NCI-H2196 treated with DMSO at 0.1 percent for 48 hours (cell line): Measurements from ENCODE around the gene MRPL51.

Experiments used
- DNase-seq: peaks from one replicate; lab custom pipeline; 2025; ENCODE audit not compliant: unreplicated experiment; lab: John Stamatoyannopoulos, UW

MRPL51 gene

DNA sequence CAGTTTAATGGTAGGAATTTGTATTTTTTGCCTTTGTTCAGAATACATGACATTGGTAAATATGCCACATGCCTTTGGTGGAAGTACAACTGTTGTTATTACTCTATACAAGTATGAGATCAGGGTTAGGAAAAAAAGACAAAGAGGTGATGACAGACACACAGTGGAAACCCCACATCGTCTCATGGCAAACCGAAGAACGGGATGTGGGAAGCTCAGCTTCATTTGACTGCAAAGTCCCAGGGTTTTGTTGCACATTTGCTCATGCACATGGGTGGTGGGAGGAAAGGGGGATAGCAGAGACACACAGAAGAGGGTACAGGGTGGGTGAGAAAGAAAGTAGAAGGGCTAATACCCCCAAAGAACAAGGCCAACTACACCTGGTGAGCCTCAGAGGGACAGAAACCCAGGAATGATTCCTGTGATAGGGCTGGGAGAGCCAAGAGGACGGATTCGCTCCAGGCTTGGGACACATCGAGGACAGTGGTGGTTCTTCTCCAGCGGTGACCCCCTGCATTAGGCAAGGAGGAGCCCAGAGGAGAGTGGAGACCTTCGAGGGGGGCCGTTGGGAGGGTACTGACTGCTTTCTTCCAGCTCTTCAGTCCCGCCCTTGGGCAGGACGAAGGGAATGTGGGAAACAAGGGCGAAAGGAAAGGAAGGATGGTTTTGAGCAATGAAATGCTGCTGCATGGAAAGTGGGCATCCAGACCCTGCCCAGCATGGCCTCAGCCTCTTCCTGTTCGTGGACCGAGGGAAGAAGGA lies 30.6 kb downstream of the MRPL51 start:
- DNase-seq, result no peak

DNA sequence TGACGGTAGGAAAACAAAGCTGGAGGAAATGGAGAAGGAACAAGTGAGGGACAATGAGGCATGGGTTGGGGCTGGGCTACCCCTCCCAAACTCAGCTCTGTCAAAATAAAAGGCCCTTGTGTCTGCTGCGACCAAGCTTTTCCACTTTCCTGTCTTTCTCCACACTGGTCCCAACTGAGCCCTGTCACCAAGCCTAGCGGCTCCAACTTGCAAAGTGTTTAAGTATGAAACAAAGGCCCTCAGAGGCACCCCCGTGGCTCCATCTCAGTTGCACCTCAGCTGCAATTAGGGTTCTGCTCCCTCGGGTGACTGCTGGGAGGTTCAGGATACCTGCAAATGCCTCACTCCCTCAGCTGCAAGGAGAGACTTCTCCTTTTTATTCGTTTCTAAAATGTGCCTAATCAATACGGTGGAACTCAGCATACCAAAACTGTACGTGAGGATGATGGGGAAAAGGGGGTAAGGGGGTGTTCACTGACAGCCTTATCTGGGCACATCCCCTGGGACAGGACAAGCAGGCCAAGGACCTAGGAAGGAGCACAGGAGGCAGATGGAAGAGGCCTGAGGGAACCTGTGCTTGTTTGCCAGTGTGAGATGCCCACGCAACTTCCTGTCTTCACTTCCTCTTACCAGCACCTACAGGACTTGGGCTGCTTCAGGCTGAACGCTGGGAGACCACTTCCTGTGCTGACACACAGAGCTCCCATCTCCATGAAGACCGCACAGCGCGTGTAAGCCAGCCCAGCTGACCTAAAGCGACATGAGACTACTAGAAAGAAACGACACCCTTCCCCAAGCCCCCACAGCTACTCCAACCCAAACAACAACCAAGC lies 31.4 kb downstream of the MRPL51 start:
- DNase-seq, result no peak

DNA sequence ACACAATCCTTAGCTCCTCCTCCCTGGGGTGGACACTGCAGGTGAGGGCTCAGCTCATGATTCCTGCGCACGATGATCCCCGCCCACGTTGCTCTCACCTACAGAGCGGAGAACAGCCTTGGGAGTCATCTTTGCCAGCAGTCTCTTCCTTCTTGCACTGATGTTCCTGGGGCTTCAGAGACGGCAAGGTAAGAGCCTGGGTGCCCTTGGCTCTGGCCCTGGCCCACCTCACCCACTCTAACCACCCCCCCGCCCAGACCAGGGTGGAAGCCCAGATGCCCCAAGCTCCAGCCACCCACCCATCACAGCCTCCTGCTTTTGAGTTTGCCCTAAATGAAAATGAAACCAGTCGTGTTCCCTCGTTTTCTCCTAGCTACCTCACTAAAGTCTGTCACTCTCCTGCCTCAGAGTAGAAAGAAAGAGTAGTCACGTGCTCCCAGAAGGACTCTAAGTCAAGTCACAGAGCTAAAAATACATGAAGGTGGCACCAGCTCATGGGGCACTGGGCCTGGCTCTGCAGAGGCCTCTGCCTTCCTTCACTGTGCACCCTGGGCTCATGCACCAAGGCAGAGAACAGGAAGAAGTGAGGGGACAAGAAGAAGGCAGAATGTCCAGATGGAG lies 32.2 kb downstream of the MRPL51 start:
- DNase-seq, result no peak

DNA sequence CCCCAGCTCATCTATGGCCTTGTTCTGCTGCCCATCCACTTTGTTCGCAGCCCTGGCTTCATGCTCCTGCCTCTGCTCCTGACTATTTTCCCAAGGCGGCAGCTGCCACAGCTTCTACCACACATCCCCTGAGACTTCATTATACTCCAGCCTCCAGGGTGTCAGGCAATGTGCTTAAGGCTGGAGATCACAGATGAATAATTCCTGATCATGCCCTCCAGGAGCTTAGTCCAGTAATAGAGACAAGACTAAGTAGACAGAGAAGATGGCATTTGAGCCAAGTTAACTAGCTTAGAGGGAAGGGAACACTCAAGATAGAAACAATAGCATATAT lies 34.1 kb downstream of the MRPL51 start:
- DNase-seq, result no peak

DNA sequence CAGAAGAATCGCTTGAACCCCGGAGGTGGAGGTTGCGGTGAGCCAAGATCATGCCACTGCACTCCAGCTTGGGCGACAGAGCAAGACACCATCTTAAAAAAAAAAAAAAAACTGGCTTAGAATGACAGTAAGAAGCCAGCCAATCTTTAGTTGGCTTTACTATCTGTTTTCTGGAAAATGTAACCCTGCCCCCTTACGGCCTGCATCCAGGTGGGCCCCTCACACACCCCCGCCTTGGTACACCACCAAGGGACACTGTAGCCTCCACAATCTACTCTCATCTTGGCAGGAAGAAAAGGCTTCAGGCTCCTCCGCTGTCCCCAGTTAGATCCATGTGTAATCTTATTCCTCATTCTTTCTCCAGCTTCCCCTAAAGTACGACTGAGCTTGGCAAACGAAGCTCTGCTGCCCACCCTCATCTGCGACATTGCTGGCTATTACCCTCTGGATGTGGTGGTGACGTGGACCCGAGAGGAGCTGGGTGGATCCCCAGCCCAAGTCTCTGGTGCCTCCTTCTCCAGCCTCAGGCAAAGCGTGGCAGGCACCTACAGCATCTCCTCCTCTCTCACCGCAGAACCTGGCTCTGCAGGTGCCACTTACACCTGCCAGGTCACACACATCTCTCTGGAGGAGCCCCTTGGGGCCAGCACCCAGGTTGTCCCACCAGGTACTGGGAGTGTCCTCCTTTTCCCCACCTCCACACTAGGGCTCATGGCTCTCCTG lies 34.6 kb downstream of the MRPL51 start:
- DNase-seq, result no peak

DNA sequence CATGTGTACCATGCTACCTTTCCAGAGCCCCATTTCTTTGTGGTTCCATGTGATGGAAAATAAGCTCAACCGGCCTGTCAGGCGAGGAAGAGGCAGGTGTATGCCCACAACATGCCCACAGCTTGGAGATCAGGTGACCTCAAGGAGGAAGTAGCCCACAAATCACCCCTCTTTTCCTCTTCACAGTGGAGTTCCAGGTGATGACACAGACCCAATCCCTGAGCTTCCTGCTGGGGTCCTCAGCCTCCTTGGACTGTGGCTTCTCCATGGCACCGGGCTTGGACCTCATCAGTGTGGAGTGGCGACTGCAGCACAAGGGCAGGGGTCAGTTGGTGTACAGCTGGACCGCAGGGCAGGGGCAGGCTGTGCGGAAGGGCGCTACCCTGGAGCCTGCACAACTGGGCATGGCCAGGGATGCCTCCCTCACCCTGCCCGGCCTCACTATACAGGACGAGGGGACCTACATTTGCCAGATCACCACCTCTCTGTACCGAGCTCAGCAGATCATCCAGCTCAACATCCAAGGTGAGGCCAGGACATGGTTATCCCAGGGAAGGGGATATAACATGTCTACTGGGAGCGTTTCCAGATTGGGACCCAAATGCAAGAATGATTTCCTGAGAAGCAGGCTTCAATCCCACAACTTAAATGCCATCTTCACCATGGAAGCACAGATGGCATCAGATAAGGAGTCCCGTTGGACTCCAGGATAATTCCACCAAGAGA lies 35.7 kb downstream of the MRPL51 start:
- DNase-seq, result no peak

DNA sequence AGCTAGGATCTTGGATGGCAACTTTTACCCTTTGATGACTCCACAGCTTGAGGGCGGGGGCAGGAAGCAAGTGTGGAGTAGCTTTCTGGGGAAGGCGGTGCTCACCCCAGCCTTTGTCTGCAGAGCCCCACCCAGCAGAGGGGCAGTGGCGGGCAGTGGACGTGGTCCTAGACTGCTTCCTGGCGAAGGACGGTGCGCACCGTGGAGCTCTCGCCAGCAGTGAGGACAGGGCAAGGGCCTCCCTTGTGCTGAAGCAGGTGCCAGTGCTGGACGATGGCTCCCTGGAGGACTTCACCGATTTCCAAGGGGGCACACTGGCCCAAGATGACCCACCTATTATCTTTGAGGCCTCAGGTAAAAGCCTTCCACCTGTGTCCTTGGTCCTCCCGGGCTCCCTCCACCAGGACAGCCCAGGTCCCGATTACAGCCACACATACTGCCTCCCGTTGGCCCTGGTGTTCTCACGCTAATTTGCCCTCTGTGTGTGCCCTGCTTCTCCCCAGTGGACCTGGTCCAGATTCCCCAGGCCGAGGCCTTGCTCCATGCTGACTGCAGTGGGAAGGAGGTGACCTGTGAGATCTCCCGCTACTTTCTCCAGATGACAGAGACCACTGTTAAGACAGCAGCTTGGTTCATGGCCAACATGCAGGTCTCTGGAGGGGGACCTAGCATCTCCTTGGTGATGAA lies 40.0 kb downstream of the MRPL51 start:
- DNase-seq, result no peak

DNA sequence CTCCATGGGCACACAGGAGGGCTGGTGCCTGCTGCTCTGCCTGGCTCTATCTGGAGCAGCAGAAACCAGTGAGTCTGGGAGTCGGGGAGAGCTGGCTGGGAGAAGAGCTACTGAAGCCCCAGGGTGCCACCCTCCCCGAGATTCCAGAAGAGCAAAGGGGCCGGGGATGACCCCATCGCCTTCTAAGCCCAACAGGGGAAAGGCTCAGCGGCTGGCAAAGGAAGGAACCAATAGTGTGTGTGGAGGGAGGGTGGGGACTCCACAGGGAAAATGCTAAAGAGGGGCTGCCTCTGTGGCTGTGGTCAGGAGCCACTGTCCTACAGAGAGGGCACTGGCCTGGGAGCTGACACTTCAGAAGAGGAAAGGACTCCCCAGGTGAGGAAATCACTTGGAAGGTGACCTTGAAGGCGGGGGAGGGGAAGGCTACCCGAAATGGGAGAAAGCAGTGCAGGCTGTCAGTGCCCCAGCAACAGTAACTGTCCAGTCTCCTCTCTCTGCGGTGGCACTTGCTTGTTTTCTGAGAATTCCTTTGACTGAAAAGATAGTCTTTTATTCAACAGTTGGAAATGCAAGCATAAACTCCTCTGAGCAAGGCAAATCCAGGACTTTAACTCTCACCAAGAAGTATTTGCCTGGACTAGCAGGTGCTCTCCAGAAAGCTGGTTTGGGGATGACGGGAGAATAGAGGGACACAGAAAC lies 40.7 kb downstream of the MRPL51 start:
- DNase-seq, result no peak

DNA sequence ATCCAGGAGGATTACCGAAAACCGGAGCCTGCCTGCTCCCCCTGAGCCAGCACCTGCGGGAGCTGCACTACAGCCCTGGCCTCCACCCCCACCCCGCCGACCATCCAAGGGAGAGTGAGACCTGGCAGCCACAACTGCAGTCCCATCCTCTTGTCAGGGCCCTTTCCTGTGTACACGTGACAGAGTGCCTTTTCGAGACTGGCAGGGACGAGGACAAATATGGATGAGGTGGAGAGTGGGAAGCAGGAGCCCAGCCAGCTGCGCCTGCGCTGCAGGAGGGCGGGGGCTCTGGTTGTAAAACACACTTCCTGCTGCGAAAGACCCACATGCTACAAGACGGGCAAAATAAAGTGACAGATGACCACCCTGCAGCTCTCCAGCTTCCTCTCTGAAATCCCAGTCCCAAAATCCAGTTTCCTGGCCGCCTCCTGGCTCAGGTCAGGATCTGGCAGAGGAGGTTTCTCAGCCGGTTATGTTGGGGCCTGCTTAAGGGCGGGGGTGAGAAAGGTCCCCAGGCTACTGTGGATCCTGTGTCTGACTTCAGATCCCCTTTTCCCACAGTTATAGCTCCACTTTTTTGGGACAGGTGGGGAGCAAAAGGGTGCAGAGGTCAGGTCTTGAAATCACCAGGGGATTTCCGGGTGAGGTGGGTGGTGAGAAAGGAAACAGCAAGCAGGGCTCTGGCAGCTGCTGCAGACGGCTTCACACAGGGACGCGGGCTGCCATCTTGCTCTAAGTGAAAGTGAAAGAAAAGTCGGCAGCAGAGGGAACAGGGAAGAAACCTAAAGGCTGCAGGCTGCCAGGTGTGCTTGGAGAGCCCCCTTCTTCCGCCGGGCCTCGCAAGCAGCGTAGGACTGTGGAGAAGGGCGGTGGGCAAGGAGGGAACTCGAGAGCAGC lies 41.5 kb downstream of the MRPL51 start, which contains the start of gene TAPBPL:
Gene TAPBPL, plus strand, starts transcription at position 695 of the 897 bp plus-strand sequence. CDS start 207 bp downstream, outside the sequence.
- peak; percentile 65 for DNase-seq

DNA sequence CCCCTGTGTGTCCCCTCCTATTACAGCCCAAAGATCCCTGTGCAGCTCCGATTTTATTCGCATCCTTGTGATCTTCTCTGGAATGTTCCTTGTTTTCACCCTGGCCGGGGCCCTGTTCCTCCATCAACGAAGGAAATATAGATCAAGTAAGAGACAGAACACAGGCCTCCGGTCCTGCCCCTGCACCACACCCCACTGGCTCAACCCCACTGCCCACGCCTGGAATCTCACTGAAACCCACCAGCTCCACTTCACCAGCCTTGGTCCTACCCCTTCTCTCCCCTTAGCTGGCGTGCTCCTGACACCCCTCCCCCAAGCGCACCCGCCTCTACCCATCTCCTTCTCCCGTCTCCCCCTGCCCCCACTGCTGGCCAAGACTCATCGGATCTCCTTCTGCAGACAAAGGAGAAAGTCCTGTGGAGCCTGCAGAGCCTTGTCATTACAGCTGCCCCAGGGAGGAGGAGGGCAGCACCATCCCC lies 42.2 kb downstream of the MRPL51 start:
- DNase-seq, result no peak

DNA sequence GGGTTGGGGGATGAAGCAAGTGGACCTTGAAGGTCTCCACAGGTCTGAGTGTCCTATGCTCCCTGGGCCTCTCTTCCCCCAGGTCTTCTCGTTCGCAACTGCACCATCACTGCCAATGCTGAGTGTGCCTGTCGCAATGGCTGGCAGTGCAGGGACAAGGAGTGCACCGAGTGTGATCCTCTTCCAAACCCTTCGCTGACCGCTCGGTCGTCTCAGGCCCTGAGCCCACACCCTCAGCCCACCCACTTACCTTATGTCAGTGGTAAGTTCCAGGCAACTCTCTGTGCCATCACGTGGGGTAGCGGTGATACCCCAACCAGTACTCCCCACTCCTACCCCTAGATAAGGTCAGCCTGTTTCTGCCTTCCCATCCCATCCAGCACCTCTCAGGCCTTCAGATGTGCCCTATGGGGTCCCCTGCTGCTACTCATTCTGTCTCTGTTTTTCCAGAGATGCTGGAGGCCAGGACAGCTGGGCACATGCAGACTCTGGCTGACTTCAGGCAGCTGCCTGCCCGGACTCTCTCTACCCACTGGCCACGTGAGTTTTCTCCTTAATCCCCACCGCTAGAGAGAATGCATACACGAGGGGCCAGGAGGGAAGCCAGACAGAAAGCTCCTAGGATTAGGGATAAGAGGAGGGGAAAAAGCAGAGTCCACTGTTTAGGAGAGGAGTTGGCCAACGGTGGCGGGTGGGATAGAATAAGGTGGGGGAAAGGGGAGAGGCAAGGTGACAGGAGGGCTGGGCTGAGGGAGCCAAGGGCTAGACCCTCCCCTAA lies 42.8 kb downstream of the MRPL51 start:
- DNase-seq, result no peak

DNA sequence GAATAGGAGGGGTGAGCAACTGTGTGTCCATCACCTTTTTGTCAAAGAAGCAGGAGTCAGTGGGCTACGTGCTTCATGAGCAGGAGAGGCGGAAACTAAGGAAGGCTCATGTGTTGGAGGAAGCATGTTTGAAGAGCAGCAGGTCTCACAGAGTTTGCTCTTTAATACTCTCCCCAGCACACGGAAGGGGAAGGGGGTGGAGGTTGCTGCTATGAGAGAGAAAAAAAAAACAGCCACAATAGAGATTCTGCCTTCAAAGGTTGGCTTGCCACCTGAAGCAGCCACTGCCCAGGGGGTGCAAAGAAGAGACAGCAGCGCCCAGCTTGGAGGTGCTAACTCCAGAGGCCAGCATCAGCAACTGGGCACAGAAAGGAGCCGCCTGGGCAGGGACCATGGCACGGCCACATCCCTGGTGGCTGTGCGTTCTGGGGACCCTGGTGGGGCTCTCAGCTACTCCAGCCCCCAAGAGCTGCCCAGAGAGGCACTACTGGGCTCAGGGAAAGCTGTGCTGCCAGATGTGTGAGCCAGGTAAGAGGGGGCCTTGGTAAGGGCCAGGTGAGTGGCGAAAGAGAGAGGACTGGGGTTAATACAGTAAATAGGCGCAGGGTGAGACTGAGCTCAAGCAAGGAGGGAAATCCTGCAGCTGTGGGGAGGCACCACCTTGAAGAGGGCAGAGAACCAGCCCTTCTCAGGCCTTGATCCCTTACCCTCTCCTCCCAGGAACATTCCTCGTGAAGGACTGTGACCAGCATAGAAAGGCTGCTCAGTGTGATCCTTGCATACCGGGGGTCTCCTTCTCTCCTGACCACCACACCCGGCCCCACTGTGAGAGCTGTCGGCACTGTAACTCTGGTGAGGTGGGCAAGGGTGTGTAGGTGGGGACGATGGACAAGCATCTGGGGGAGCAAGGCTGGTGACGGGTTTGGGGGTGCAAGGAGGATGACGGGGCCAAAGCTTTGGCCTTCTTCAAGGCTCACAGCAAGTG lies 48.1 kb downstream of the MRPL51 start, which contains the start of gene CD27:
Gene CD27, plus strand, starts transcription at position 252 of the 985 bp plus-strand sequence. Its CDS starts 141 bp downstream, at position 393.
- DNase-seq, result no peak

DNA sequence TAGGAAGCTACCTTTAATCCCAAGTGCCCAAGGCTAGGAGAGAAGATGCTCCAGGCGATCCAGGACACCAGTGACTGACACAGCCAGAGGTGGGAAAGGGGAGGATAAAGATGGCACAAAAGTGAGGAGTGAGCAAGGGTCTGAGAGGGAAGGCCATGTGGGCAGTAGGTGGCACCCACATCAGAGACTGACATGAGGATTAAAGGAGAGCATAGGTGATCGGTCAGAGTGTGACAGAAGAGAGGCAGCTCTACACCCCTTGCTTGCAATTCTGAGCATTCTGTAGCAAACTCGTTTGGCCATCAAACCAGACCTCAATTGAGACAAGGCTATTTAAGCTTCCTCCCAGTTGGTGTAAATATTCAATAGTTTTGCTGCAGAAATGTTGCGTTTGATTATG lies 49.0 kb downstream of the MRPL51 start:
- no peak for DNase-seq

DNA sequence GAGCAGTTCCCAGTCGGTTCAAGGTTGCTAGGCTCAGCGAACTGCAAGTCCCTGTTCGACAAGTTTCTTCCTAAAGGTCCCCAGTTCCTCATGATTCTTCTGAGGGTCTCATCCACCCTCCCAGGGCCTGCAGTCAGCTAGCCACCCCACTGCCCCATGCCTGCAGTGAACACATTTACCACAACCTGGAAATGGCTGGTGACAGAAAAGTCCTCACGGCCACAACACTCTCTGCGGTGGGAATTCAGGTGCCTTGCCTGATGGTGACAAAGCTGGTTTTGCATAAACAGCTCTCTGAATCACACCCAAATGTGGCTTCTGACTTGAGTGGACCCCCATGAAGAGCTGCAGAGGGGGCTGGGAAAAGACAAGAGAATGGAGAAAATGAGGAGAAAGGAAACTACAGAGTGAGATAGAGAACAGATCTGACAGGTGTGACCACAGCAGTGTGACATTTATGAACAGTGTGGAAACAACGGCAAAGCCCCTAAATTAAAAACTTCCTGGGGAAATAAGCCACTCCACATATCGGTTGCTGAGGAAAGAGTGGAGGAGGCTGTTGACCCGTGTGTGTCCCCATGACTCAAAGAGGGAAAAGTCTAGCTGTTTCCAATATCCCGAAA lies 49.6 kb downstream of the MRPL51 start:
- no peak for DNase-seq

DNA sequence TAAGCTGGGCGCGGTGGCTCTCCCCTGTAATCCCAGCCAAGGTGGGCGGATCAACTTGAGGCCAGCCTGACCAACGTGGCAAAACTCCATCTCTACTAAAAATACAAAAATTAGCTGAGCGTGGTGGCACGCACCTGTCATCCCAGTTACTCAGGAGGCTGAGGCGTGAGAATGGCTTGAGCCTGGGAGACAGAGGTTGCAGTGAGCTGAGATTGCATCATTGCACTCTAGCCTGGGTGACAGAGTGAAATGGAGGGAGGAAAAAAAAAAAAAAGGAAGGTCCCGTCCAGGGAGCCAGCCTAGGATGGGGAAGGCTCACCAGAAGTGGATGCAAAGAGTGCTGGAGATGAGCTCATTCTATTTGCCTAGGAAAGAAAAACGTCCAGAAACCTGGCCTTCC lies 50.2 kb downstream of the MRPL51 start:
- DNase-seq, result no peak
